NCI-H345 treated with DMSO at 0.1 percent for 48 hours (cell line): ENCODE data around the gene CDC42EP5.

Source experiments
- DNase-seq: peaks from one replicate; lab custom pipeline; 2025; ENCODE audit not compliant: unreplicated experiment; lab: John Stamatoyannopoulos, UW

Gene CDC42EP5

DNA sequence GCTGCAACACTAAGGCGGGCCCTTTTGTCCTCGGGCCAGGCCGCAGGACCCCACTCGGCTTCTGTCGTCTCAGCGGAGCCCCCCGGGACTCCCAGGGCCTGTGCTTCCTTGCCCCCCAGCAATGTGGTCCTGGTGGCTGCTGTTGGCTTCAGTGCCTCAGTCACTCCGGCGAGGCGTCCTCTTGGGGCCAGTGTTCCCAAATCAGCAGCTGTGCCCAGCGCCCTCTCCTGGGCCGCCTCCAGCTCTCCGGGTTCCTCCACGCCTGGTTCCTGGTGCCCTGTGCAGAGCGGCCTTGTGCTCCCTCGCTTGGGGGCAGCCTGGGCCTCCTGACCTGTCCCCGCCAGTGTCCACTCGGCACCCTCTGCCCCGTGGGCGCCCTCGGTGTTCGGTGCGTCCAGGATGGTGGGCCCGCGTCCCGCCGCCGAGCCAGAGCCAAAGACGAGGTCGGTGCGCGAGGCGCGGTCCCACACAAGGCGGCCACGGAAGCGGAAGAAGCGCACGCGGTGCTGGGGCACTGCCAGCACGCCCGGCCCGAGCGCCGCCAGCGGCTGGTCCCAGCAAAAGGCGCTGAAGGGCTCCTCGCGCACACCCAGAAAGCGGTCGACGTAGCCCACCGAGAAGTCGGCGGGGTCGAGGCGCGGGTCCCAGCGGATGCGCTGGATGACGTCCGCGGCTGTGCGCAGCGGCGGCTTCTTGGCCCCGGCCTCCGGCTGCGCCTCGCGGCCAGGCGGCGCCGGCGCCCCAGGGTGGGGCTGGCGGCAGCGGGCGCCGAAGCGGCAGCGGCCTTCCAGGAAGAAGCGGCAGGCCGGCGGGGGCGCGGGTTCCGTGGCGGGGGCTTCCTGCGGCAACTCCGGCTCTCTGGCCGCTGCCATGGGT lies 10.2 kb downstream of the CDC42EP5 start:
- DNase-seq: no peak

DNA sequence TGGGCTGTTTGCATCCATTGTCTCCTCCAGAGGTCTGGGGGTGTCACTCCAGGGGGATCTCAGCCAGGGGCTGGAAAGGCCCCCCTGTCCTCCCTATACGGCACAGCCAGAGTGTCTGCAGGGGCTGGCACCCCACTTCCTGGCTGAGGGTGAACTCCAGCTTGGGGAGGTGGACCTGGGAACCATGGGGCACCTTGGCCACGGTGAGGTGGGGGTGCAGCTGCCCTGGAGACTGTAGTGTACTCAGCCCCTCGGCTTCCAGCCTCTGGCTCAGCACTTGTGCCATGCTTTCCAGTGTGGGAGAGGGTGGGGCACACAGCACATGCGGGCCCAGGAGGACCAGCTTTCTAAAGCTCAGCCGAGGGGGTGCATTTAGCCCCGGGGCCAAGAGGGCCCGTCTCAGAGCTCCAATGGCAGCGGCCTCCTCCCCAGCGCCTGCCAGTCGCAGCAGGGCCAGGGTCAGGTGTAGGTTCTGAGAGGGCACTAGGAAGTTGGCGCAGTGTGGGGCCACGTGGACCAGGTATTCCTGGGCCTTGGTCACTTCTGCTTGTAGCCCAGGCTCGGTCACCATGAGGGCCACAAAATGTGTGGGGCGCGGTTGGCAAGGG lies 10.9 kb downstream of the CDC42EP5 start:
- no peak for DNase-seq

DNA sequence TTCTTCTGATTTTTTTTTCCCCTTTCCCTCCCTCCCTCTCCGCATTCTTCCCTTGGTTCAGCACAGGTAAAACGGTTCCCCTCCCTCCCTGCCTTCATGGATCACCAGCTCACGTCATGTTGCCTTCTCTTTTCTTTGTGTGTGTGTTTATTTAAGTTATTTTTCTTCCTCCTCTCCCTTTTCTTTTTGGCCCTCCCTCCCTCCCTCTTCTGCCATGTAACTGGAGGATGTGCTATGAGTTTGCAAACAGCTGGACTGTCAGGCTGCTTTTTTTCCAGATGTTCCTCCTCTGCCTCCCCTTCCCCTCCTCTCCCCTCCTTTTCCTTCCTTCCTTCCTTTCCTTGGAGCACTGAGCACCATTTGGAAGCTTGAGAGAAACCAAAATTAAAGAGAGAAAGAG lies 11.5 kb downstream of the CDC42EP5 start:
- no peak for DNase-seq

DNA sequence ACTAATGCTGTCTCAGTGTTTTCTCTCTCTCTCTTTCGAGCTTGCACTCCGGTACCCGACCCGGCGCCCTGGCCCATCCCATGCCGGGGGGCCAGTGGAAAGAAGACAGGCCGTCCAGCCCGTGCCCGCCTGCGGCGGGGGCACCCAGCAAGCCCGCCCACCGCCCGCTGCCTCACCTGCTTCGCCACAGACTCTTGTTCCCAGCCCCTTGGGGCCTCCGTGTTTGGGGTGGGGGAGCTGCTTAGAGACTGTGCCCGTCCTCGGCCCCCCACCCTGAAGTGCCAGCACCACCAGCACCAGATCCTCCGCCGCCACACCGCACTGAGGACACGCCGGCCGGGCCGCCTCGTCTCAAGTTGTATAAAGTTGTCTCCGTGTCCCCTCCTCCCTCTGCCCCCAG lies 11.9 kb downstream of the CDC42EP5 start:
- DNase-seq: no peak

DNA sequence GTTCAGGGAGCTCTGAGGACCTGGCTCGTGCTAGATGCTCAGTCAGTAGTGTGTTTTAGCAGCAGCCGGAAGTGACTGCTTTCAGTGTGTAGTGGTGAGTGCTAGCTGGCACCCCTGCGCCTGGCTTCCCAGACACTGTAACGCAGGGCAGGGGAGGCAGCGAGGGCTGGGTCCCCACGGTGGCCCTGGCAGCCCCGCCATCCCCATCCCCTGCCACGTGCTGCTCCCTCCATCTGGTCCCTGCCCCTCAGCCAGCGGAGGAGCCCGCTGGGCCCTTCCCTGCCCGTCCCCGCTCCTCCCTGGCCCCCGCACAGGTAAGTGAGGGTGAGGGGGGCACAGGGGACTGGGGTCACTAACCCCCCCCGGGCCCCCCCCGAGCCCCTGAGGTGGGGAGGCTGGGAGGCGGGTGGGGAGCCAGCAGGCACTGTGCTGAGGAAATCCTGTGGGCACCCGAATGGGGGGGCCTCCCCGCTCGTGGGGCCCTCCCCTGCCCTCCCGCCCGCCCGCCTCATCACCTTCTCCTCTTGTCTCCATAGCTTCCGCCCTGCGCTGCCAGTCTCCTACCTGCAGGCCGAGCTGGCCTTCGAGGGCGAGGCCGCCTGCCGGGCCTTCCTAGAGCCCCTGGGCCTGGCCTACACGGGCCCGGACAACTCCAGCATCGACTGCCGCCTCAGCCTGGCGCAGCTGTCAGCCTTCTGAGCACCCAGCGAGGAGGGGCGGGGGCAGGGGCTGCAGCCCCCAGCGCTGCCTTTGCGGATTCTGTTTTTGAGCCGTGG lies 12.7 kb downstream of the CDC42EP5 start:
- no peak for DNase-seq

DNA sequence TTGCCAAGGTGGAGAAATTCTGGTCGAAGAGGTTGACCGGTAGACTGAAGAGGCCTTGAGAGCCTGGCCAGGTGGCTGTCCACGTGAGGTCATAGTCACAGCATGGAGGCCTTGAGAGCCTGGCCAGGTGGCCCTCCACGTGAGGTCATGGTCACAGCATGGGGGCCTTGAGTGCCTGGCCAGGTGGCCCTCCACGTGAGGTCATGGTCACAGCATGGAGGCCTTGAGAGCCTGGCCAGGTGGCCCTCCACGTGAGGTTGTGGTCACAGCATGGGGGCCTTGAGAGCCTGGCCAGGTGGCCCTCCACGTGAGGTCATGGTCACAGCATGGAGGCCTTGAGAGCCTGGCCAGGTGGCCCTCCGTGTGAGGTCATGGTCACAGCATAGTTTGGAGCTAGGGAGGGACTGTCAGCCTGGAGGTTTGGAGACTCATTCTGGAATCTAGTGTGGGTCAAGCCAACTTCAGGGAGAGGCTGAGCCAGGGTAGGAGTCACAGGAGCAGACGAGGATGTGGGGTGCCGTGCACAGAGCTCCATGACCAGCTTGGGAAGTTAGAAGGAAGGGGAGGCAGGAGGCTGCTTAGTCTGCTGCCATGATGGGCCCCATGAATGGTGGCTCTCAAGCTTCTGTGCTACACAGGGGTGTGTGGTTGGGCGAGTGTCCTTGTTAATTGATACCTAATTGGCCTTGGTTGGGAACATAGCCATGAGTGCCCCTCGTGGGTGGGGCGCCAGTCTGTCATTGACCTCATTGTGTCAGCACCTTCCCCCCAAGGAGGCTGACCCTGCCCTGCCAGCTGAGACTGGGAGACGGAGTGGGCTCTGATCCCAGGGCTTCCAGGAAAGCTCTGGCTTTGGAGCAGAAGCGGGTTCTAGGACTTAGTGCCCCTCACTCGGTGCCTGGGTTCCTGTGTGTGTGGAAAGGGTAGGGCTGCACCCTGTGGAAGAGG lies 13.5 kb downstream of the CDC42EP5 start:
- DNase-seq: no peak

DNA sequence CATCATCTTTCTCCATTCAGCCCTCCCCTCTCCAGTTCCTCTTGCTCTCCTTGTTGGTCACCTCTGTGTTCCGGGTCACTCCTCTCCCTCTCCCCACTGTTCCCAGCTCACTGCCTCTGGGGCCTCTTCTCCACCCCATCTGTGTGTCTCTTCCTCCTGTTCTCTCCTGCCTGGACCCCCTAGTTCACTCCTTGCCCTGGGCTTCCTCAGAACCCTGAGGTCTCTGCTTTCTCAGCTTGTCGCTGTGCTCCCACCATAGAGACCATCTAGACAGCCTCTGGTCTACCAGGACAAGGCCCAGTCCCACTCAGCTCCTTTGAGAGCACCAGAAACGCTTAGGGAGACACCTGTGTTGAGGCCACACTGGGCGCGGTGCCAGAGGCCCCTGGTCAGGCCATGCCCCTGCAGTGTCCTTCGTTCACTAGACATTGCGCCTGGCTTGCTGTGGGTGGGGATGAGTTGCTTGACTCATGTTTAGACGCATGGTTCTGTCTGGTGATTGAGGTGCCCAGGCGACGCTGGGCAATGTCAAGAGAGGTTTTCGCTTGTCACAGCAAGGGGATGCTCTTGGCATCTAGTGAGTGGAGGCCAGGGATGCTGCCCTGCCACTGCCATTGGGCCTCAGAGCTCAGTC lies 14.3 kb downstream of the CDC42EP5 start:
- no peak for DNase-seq

DNA sequence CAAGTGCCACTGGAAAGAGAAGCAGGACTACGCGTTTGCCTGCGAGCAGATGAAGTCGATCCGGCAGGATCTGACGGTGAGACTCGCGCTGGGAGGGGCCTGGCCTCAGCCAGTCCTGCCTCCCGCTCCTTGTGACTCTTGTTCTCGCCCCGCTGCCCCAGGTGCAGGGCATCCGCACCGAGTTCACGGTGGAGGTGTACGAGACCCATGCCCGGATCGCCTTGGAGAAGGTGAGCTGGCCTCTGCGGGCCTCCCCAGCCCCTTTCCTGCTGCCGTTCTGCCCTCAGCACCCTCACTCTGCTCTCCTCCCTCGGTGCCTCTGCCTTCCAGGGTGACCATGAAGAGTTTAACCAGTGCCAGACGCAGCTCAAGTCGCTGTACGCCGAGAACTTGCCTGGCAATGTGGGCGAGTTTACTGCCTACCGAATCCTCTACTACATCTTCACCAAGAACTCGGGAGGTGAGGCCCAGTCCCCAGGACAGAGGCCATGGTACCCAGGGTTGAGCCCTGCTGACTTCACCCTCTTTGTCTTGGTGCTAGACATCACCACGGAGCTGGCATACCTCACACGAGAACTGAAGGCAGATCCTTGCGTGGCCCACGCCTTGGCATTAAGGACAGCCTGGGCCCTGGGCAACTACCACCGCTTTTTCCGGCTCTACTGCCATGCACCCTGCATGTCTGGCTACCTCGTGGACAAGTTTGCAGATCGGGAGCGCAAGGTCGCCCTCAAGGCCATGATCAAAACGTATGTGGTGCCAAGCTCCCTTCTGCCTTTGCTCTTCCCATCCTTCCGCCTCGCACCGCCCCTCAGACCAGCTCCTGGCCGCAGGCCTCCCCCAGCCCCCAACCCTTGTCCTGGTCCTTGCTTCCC lies 15.1 kb downstream of the CDC42EP5 start:
- no peak for DNase-seq

DNA sequence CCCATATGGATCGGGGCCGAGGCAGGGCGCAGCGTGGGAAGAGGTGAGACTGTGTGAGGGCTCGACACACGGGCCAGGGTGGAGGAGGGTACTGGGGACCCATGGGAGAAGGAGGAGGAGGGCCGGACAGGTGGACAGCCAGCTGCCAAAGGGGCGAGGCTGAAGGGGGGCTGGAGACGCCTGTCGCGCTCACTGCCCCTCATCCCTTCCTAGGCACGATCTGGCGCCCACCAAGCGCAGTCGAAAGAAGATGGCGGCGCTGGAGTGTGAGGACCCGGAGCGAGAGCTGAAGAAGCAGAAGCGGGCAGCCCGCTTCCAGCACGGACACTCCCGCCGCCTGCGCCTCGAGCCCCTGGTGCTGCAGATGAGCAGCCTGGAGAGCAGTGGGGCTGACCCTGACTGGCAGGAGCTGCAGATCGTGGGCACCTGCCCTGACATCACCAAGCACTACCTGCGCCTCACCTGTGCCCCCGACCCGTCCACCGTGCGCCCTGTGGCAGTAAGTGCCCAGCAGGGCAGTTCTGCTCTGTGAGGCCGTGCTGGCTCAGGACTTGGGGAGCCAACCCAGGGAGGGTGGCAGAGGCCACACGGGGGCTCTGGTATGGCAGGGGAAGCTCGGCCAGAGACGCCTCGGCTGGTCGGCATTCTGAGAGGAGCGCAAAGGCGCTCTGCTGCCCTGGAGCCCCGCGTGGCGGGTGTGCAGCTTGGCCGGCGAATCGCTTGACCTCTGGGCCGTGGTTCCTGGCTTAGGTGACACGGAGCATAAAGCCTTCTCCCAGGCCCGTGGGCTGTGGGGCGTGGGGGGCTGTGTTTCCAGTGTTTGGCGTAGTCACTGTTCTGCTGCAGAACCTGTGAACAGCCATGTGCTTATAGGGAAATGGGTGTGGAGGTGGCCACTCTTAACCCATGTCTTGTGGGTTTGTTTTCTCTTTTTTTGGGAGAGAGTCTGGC lies 16.4 kb downstream of the CDC42EP5 start:
- DNase-seq: no peak

DNA sequence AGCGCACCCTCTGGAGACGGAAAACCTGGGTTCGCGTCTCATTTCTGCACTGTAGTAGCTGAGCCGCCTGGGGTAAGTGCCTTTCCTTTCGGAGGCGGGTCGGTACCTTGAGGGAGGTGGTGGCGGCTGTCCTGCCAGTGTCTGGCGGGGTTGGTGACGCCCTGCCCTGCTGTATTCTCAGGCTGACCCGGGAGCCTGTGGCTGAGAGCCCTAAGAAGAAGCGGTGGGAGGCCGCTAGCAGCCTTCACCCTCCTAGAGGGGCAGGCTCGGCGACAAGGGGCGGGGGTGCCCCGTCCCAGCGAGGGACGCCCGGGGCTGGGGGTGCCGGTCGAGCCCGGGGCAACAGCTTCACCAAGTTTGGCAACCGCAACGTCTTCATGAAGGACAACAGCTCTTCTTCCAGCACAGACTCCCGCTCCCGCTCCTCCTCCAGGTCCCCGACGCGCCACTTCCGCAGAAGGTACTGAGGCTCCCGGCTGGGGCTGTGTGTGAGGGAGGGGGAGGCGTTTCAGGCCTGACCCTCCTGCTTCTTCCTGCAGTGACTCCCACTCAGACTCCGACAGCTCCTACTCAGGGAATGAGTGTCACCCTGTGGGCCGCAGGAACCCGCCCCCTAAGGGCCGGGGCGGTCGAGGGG lies 17.2 kb downstream of the CDC42EP5 start:
- no peak for DNase-seq

DNA sequence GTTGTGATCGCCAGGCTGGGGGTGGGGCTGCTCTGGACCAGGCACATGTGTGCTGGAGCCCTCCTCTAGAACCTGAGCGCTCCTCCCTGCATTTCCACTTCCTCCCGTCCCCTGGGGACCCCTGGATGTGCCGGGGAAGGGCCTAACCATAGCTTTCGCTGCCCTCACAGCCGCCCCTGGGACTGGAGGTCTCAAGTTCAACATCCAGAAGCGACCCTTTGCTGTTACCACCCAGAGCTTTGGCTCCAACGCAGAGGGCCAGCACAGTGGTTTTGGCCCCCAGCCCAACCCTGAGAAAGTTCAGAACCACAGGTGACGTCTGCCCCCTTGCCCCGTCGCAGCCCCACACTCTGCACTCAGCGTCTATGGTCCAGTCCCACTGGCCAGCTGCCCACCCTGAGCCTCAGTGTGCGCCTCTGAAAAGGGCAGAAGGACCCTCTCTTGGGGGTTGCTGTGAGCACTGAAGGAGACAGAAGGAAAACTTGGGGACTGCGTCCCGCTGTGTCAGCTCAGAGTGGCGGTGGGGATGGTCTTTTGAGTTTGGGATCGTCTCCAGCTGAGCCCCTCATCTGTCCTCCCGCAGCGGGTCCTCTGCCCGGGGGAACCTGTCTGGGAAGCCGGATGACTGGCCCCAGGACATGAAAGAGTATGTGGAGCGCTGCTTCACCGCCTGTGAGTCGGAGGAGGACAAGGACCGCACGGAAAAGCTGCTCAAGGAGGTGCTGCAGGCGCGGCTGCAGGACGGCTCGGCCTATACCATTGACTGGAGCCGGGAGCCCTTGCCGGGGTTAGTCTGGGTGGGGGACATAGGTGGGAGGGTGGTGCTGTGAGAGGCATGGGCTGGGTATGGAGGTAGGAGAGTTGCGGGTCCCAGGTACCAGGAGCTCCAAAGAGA lies 18.1 kb downstream of the CDC42EP5 start:
- no peak for DNase-seq

DNA sequence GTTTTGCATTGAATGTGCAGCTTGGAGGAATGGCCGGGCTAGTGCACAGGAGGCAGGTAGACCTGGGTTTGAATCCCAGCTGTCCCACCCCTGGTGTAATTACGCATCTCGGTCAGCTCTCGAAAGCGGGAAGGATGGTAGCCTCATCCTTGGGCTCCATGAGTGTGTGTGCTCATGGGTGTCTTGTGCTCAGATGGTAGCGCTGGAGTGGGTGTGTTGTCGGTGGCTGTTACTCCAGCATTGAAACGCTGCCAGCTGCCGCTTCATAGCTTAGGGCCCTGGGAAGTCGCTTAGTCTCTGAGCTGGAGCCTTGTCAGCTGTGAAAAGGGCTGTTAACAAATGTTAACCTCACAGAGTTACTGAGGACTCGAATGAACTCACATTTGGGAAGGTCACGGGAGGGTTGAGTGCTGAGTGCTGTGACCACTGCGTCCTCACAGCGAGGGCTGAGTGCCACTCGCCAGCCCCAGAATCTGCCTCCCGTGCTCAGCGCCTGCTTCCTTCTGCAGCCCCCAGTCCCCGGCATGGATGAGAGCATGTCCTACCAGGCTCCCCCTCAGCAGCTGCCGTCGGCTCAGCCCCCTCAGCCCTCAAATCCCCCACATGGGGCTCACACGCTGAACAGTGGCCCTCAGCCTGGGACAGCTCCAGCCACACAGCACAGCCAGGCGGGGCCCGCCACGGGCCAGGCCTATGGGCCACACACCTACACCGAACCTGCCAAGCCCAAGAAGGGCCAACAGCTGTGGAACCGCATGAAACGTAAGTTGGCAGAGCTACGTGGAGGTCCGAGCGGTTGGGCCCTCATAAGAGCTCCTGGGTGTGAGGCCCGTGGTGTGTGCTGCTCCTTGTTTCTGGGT lies 18.9 kb downstream of the CDC42EP5 start:
- DNase-seq: no peak

DNA sequence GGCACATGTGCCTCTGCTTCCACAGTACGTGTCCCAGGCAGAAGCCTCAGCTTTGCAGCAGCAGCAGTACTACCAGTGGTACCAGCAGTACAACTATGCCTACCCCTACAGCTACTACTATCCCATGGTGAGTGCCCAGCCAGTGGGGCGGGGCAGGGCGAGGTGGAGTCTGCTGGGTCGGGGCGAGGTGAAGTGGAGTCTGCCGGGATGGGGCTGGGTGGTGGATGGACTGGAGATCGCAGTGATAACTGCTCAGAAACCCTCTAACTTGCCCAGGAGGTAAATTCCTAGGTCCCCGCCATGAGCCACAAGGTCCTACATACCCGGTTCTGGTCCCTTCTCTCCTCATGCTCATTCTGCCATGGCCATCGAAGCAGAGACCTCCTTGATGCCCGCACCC lies 20.5 kb downstream of the CDC42EP5 start:
- no peak for DNase-seq

DNA sequence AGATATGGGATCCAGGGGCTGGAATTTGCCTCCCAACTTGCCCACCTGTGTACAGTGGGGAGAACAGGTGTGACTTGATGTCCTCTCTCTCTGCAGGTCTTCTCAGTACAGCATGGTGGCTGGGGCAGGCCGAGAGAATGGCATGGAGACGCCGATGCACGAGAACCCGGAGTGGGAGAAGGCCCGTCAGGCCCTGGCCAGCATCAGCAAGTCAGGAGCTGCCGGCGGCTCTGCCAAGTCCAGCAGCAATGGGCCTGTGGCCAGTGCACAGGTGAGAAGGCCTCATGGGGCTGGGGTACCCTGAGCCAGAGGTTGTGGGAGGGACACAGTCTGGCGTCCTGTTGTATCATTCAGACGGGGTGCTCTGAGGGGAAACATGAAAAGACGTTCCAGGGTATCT lies 21.1 kb downstream of the CDC42EP5 start:
- no peak for DNase-seq

DNA sequence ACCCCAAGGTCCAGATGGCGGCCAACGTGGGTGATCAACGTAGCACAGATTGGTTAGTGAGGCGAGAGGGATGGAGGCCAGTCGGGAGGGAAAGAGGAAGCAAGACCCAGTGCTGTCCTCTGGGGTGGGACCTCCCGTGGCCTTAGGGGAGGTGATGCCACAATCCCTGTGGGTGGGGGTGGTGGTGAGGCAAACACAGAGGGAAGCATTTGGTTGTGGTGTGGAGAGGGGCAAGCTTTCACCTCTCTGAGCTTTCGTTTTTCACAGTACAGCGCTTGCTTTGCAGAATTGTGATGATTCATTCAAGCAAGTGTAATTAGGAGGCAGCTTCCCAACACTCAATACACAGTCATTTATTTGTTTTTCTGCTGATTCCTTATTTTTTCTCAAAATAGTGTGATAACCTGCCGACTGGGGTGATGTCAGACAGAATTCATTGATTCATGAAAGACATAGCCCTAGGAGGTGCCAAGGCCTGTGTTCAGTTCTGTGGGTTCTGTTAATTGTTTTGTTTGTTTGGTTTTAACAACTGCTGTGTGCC lies 21.7 kb downstream of the CDC42EP5 start:
- DNase-seq: no peak

DNA sequence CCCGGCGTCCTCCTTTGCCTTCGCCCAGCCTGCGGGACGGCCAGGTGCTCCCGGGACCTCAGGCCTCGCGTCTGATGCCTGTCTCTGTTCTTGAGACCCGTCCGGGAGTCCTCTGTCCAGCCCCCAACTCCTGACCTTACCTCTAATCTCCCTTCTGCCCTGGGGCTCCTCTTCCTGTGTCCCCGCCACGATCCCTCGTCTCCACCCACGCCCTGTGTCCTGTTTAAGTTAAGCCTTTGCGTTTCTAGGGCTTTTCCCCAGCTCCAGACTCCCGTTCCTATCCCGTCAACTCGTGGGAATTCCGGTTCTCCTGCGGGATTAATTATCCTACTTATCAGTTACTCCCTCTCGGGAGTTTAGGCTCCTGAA lies 23.4 kb downstream of the CDC42EP5 start:
- no peak for DNase-seq
